Epithelial cell of umbilical artery (primary cell): ENCODE results near the gene SLC25A41. TPM values are rescaled to one million over a fixed set of nuclear protein-coding genes. Genes with fewer than 3 reads are reported as not detected.

Experiments
- total RNA-seq: library from RNA; depleted of rRNA; stranded (reverse); fragments of >200 nt; gene quantifications from 2 replicates; pipeline ENCODE4 v1.2.3, GENCODE V29; 2014

The SLC25A41 gene
- total RNA-seq: not detected in 2 replicates

DNA sequence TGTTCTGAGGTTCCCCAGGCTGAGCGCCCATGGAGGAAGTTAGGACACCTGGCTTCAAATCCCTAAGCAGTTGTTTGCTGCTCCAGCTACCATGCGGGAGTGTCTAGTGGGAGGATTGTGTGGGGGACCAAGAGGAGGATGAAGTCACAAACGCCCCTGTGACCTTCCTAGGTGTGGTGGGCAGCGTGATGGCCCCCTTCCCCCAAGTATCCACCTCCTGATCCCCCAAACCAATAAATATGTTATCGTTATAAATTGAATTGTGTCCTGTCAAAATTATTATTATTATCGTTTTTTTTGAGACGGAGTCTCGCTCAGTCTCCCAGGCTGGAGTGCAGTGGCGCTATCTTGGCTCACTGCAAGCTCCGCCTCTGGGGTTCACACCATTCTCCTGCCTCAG lies at the start of gene SLC25A41:
TSS of gene SLC25A41 (minus strand) at position 101 of the 400 bp plus-strand sequence. CDS start at position 31, 70 bp downstream.

GRCh38 chr19:6481541-6482342 lies 48.2 kb upstream of the SLC25A41 start, which contains the start of gene DENND1C:
Gene DENND1C (minus strand): TSS chr19:6481787. CDS start chr19:6481695, 92 bp downstream.

DNA sequence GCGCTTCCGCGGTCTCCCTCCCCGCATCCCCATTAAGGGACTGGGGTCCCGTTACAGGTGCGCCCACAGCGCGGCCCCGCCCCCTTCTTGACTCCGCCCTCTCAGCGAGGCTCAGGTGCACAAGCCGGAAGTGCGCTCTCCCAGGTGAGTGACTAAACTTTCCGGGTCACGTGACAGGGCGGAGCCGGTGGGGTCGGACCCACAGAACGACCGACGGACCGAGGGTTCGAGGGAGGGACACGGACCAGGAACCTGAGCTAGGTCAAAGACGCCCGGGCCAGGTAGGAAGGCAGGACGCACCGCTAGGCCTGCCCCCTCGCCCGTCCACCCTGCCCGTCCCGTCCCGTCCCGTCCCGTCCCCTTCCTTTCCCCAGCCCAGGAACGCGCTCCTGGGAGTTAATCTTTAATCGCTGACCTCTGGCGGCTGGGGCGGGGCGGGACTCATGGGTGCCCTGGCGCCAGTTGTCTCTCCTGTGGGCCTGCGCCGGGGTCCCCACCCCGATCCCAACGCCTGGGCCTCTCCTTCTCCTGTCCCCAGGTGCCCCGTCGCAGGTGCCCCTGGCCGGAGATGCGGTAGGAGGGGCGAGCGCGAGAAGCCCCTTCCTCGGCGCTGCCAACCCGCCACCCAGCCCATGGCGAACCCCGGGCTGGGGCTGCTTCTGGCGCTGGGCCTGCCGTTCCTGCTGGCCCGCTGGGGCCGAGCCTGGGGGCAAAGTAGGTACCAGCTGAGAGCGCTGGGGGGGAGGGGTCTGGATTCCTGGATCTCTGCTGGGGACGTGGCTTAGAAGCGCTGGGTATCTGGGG lies 30.7 kb upstream of the SLC25A41 start, which contains the start of gene CRB3:
TSS of gene CRB3 (plus strand) at position 202 of the 804 bp plus-strand sequence. CDS start at position 633, 431 bp downstream.

DNA sequence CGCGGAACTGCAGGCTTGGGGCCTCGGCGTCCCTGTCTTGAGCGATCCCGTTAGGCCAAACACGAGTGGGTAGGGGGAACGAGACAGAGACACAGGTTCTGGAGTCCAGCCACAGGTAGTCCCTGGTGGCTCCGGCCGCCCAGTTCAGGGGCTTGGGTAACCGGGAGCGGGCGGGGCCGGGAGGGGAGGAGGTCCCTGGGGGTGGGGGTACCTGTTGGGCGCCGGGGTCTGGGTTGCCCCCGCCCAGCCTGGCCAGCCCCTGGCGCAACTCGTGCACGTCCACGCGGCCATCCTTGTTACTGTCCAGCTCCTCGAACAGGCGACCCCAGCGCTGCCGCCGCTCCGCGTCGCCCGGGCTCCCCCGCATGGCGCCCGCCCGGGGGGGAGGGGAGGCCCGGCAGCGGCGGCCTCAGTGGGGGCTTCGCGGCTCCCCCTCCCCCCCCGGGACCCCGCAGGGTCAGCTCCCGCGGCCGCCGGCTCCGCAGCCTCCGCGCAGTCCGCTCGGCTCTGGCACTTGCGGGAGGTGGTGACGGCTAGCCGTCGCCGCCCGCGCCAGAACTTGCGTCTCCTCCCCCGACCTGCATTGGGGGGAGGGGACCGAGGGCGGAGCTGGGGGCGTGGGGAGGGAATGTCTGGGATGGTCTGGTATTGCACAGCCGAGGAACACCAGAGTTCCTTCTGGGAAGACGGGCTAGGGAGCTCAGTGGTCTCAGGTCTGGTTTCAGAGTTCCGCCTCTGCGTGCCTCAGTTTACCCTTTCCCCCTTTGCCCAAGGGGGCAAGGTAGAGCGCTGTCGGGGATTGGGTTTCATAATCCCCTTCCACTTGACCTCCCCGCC lies 25.9 kb upstream of the SLC25A41 start, which contains the start of gene SLC25A23:
TSS of gene SLC25A23 (minus strand) at position 531 of the 837 bp plus-strand sequence. CDS start at position 367, 164 bp downstream.

DNA sequence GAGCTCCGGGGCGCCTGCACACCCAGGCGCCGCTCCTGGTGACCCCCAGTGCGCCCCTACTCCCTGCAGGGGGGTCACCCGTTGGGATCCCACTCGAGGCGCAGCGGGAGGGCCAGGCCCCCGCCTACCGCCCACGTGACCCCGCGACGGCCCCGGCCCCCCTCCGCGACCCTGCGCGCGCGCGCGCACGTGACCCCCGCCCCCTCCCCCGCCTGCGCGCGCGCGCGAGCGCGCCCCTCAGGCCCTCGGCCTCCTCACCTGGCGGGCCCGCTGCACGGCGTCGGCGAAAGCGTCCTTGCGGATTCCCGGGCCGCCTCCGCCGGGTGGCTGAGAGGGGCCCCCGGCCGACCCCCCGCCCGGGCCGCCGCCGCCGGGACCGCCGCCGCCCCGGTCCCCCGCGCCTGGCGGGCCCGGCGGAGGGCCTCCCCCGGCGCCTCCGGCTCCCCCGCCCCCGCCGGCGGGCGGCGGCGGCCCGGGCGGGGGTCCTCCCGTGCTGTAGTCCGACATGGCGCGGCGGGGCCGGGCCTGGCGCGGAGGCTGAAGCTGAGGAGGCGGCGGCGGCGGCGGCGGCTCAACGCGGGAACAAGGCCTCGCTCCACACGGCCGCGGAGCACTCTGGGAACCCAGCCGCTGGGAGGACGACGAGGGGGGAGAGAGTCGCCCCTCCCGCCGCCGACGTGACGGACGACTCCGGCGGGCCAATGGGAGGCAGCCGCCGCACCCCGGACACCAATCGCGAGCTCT lies 9.2 kb downstream of the SLC25A41 start, which contains the start of gene KHSRP:
TSS of gene KHSRP (minus strand) at position 617 of the 744 bp plus-strand sequence. CDS start at position 507, 110 bp downstream.

DNA sequence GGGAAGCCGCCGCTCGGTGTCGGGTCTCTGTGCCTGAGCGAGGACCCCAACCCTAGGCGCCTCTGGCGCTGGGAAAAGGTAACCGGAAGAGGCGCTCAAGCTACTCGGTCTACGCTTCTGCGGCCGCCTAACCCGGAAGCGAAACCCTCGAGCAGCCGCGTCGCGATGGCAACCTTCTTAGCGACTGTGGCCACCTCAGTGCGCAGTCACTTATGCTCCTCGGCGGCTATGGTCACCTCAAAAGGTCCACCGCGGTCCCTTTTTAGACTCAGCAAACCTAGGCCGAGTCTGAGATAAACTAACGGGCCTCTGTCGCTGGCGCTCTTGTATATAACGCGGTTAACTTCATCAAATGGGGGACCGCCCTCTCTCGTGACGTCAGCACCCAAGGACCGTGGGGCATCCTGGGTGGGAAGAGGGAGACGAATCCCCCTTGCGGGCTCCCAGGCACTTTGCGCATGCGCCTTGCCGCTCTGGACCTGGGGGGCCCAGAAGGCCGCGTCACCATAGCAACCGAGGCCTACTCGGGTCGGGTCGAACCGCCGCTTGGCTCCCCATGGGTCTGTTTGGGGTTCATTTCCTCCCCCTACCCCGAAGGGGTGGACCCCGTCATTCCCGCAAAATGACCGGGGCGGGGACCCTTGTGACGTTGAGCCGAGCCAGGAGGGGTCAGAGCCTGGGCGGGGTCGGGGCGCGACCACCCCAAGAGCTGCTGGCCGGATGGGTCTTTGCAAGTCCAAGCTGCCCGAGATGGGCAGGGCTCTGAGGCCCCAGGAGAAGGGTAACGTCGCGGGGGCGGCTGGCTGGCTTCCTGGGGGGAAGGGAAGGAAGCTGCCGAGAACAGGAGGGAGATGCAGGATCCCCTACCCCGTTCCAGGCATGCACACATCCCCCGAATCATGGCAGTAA lies 40.2 kb downstream of the SLC25A41 start, which contains the start of gene GTF2F1:
TSS of gene GTF2F1 (minus strand) at position 91 of the 909 bp plus-strand sequence. CDS start 169 bp downstream, outside the sequence.

Other genes with a start within 250 kb of the SLC25A41 start
- gene MLLT1, start 153.8 kb downstream of the SLC25A41 start, total RNA-seq: 3.3 and 3.9 TPM in 2 replicates
- gene ACER1, start 100.2 kb downstream of the SLC25A41 start, total RNA-seq: not detected in 2 replicates
- gene CLPP, start 72.2 kb downstream of the SLC25A41 start, total RNA-seq: 63.8 and 73.7 TPM in 2 replicates
- gene ALKBH7, start 61.0 kb downstream of the SLC25A41 start, total RNA-seq: 40.3 and 74.1 TPM in 2 replicates
- gene PSPN, start 57.8 kb downstream of the SLC25A41 start, total RNA-seq: 0.61 and 1.3 TPM in 2 replicates
- gene GTF2F1, start 40.6 kb downstream of the SLC25A41 start, total RNA-seq: 48.6 and 50.3 TPM in 2 replicates
- 83.5 and 96.2 TPM in 2 replicates for gene KHSRP, start 9.0 kb downstream of the SLC25A41 start, total RNA-seq
- 19.2 and 32.8 TPM in 2 replicates for gene SLC25A23, start 26.0 kb upstream of the SLC25A41 start, total RNA-seq
- not detected in 2 replicates for gene CRB3, start 30.5 kb upstream of the SLC25A41 start, total RNA-seq
- gene DENND1C, start 48.0 kb upstream of the SLC25A41 start, total RNA-seq: not detected in 2 replicates
- not detected in 2 replicates for gene TUBB4A, start 68.5 kb upstream of the SLC25A41 start, total RNA-seq
- gene TNFSF9, start 97.3 kb upstream of the SLC25A41 start, total RNA-seq: 0.30 and 0.65 TPM in 2 replicates
- not detected in 2 replicates for gene CD70, start 157.4 kb upstream of the SLC25A41 start, total RNA-seq
- gene TNFSF14, start 236.4 kb upstream of the SLC25A41 start, total RNA-seq: not detected in 2 replicates